Stimulated activated CD4-positive, alpha-beta T cell treated with anti-CD3 and anti-CD28 coated beads, Interleukin-4, amount 100 ng/mL, for 4 hours (primary cell): ENCODE data around the gene TNFRSF12A.
A peak's percentile ranks its signal among the peaks of the same experiment; 100 is the strongest.

Experiments
- DNase-seq, 2 experiments: peaks; one replicate each; pipeline ENCODE4 v3.0.0-alpha.2; 2020

Gene TNFRSF12A

GRCh38 chr16:3012828-3013420 lies 7.2 kb upstream of the TNFRSF12A start, which contains the start of gene CLDN9:
Gene CLDN9 (plus strand): TSS chr16:3012923. CDS start chr16:3013363, 440 bp downstream.
- DNase-seq: no peak

GRCh38 chr16:3013491-3013951 lies 6.6 kb upstream of the TNFRSF12A start:
- no peak for DNase-seq

- DNase-seq: no peak
Observed at GRCh38 chr16:3013998-3014690, 6.0 kb upstream of the TNFRSF12A start.

GRCh38 chr16:3014971-3015370 lies 5.2 kb upstream of the TNFRSF12A start:
- no peak for DNase-seq

- no peak for DNase-seq
Observed at GRCh38 chr16:3015865-3016521, 4.2 kb upstream of the TNFRSF12A start.

GRCh38 chr16:3017344-3017743 lies 2.8 kb upstream of the TNFRSF12A start:
- no peak for DNase-seq

GRCh38 chr16:3017794-3018506 lies 2.2 kb upstream of the TNFRSF12A start, which contains the start of gene CLDN6:
Gene CLDN6 (minus strand): TSS chr16:3018183. CDS start chr16:3016021, 2,162 bp downstream.
- DNase-seq: peak in 1 of 2 experiments; percentile 15

- no peak for DNase-seq
Observed at GRCh38 chr16:3019594-3020246, 448 bp upstream of the TNFRSF12A start.

GRCh38 chr16:3020604-3021448 lies 658 bp downstream of the TNFRSF12A start:
- DNase-seq: peak; percentile 49 to 74

GRCh38 chr16:3021449-3022207 lies 1.5 kb downstream of the TNFRSF12A start:
- peak; percentile 73 to 90 for DNase-seq

- DNase-seq: peak; percentile 91 to 93
Observed at GRCh38 chr16:3022208-3022683, 2.1 kb downstream of the TNFRSF12A start.

- DNase-seq: no peak
Observed at GRCh38 chr16:3022684-3023414, 2.7 kb downstream of the TNFRSF12A start.

- DNase-seq: no peak
Observed at GRCh38 chr16:3023415-3023668, 3.2 kb downstream of the TNFRSF12A start.

- peak; percentile 93 to 96 for DNase-seq
Observed at GRCh38 chr16:3023669-3024478, 3.7 kb downstream of the TNFRSF12A start, which contains the start of the genes HCFC1R1 and THOC6. Gene HCFC1R1 (minus strand): TSS chr16:3023942. CDS start chr16:3023941, 1 bp downstream. Gene THOC6 (plus strand): TSS chr16:3024035. CDS start chr16:3024327, 292 bp downstream.

GRCh38 chr16:3025032-3026002 lies 5.1 kb downstream of the TNFRSF12A start:
- DNase-seq: no peak

- no peak for DNase-seq
Observed at GRCh38 chr16:3026003-3026378, 5.8 kb downstream of the TNFRSF12A start.

GRCh38 chr16:3026609-3027488 lies 6.7 kb downstream of the TNFRSF12A start:
- DNase-seq: no peak
